GM13976 (cell line): ENCODE results near the gene GRIK3.

Experiments used
- DNase-seq: peaks from one replicate; pipeline ENCODE4 v3.0.0; 2012; ENCODE audit warnings: low spot score
- CTCF ChIP-seq: IDR thresholded peaks from 2 replicates; pipeline ENCODE4 v1.5.1; 2012; ENCODE audit warnings: borderline replicate concordance, mild to moderate bottlenecking; ENCODE audit not compliant: insufficient read depth; ENCODE audit errors: extremely low read depth, missing control alignments, control extremely low read depth
- in situ Hi-C: fragments of 300-500 bp; cut with MboI; formaldehyde crosslinking; loops from one replicate; pipeline ENCODE4 v1.12.0; 2022; ENCODE audit warnings: low sequenced_read_pairs, mixed read lengths, inconsistent platforms; ENCODE audit not compliant: unreplicated experiment

GRIK3 gene

GRCh38 chr1:36882536-36883285 lies 151.6 kb downstream of the GRIK3 start:
- in situ Hi-C loops: no loop called here
- peak; percentile 3 for DNase-seq
- TF ChIP-seq CTCF: no peak

GRCh38 chr1:36881541-36881940 lies 152.8 kb downstream of the GRIK3 start:
- TF ChIP-seq CTCF: no peak
- in situ Hi-C loops: no loop called here
- DNase-seq: peak; percentile 6

GRCh38 chr1:36881068-36881405 lies 153.3 kb downstream of the GRIK3 start:
- peak; percentile 5 for DNase-seq
- TF ChIP-seq CTCF: no peak
- in situ Hi-C loops: no loop called here

- TF ChIP-seq CTCF: no peak
- in situ Hi-C loops: no loop called here
- DNase-seq: peak; percentile 22
Measured at GRCh38 chr1:36880155-36881067, 153.9 kb downstream of the GRIK3 start.

- peak; percentile 11 for DNase-seq
- no peak for TF ChIP-seq CTCF
- in situ Hi-C loops: no loop called here
Measured at GRCh38 chr1:36879613-36880012, 154.7 kb downstream of the GRIK3 start.

GRCh38 chr1:36876990-36877389 lies 157.3 kb downstream of the GRIK3 start:
- no peak for DNase-seq
- TF ChIP-seq CTCF: no peak
- in situ Hi-C loops: no loop called here
